GM19193 (cell line): Measurements from ENCODE around the gene PCBP3.

Source experiments
- POLR2A ChIP-seq: IDR thresholded peaks from 4 replicates; pipeline ENCODE4 v1.6.1; 2011; ENCODE audit not compliant: insufficient read depth, insufficient read length; ENCODE audit errors: extremely low read depth

The PCBP3 gene

DNA sequence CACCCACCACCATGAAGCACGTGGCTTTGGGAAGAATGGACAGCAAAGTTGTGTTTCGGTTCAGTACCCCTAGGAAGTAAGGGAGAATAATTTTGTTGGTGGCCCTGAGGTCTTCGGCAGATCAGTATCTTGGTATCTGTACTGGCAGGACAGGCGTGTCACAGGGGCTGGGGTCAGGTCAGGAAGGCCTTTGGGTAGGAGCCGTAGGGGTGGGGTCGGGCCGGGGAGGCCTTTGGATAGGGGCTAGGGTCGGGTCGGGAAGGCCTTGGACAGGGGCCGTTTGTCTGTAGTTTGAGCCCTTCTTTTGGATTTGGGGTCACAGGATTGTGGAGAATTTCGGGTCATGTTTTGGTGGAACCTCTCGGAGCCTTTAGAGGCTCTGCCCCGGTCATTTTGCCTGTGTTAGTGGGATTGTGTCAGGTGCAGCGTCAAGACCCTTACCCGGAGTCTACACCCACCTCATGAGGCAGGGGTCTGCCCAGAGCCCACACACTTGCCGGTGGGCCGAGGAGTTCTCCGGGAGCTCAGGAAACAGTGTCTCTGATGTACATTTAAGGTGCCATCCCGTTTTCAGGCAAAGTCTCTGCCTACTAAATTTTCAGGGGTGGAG lies 262.8 kb downstream of the PCBP3 start:
- no peak for TF ChIP-seq POLR2A

- TF ChIP-seq POLR2A, result no peak
Measured at GRCh38 chr21:45906859-45907258, 263.3 kb downstream of the PCBP3 start.

GRCh38 chr21:45908536-45909237 lies 265.2 kb downstream of the PCBP3 start:
- no peak for TF ChIP-seq POLR2A

- TF ChIP-seq POLR2A, result no peak
Measured at GRCh38 chr21:45909238-45909988, 265.9 kb downstream of the PCBP3 start.

- TF ChIP-seq POLR2A, result no peak
Measured at GRCh38 chr21:45910155-45910547, 266.6 kb downstream of the PCBP3 start.

- TF ChIP-seq POLR2A, result no peak
Measured at GRCh38 chr21:45910548-45911221, 267.2 kb downstream of the PCBP3 start.

DNA sequence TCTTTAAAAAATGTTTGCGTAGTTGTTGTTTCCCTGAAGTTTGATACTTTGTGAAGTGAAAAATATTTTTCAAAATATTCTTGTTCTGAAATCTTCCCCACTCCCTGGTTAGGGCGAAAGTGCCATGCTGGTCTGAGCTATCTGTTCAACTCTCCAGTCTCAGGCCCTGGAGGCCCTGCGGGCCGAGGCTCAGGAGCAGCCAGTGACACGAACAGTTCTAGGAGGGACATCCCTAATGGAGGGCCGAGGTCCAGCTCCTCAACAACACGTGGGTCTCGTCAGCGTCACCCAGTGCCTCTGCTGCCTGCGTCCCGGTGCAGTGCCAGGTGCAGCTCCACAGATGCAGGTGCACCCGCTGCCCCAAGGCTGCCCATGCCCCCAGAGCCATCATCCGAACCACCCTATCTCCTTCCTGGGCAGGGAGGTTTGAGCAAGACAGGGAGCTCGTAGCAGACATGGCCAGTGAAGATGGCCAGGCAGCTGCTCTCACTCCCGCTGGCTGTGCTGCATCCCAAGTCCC lies 268.3 kb downstream of the PCBP3 start:
- TF ChIP-seq POLR2A, result no peak

DNA sequence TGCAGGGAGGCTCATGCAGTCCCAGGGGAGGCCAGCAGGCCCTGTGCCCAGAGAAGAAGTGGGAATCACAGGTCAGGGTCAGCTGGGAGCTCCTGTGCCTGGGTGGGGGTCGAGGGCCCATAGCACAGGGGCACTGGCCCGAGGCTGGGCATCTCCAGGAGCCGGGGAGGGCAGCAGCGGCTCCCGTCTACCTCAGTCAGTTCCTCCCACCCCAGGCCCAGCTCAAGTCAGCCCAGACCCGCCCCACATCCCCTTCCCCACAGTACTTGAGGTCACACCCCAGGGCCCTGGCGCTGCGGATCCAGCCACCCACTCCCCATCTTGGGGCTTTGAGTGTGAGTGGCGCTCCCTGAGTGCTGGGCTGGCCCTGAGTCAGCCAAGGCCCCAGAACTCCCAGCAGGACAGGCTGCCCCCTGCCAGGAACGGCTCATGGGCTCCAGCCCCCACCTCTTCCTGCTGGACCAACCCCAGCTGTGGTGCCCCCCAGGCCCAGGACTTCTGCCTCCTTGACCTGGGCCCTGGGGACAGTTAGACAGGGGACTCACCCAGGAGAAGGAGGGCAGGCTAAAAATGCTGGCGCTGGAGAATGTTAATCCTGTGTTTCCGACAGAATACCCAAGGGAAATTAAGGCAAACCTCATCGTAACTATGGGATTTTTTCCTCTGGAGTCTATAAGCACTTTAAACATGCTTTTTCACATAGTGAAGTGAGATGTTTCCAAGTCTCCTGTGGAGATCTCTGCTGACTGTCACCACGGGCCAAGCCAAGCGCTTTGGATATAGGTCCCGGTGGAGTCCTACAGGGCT lies 269.3 kb downstream of the PCBP3 start:
- no peak for TF ChIP-seq POLR2A

GRCh38 chr21:45913418-45913765 lies 269.9 kb downstream of the PCBP3 start:
- no peak for TF ChIP-seq POLR2A

- TF ChIP-seq POLR2A, result no peak
Measured at GRCh38 chr21:45913886-45914285, 270.4 kb downstream of the PCBP3 start.

DNA sequence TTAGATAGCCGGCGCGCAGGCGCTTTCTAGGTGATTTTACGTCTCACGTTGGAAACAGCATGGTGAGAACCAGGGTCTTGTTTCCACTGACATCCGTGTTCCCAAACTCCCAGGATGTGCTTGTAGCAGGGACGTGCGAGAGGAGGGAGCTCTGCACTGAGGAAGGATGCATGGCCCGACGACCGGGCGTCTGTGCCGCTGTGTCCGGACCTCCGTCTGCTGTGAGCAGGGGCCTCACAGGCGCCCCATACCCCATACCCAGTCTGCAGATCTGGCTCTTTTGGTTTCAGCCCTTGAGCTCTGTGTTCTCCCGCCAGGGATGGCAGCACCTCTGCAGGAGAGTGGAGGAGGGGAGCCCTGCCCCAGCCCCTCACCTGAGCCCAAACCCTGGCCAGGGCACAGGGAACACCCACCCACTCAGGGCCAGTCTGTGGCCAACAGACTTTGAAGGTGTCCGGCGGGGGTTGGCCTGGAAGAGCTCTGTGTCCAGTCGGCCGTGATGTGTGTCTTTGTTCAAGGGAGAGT lies 270.9 kb downstream of the PCBP3 start:
- TF ChIP-seq POLR2A, result no peak

GRCh38 chr21:45916011-45916840 lies 272.7 kb downstream of the PCBP3 start:
- TF ChIP-seq POLR2A, result no peak

DNA sequence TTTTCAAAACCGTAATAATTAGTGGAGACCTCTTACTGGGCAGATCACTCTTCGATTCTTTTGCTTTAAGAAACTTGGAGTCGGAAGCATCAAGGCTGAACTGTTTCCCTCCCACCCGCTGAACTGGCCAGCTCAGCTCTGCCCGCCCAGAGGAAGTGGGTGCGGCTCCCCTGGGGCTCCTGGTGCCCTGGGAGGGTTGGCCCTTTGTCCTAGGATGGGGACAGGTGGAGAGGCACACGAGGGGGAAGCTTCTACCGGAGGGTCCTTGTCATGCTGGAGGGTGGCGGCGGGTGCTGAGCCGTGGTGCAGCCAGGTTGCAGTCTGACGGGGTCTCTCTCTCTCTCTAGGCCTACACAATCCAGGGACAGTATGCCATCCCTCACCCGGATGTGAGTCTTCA lies 273.7 kb downstream of the PCBP3 start:
- TF ChIP-seq POLR2A, result no peak
